Measurements from ENCODE around the gene CRADD.

- no peak for TF ChIP-seq CTCF (IDR thresholded peaks at IDR 0.05)
- TF ChIP-seq POLR2A (IDR thresholded peaks at IDR 0.05): no peak
These were observed 21.3 kb downstream of the CRADD start for GRCh38 chr12:93698307-93699092.
